ENCODE measurements around the gene LEO1. TPM values are rescaled to one million over a fixed set of nuclear protein-coding genes. Genes with fewer than 3 reads are reported as not detected.

LEO1 gene
- total and polyA plus RNA-seq, 2 of the 13 experiments (the other 11 are each of a cell fraction or from before 2014, with no cell fraction given) = 17.0 to 60.3 TPM

- TF ChIP-seq ETV5 (CRISPR knock-in tag; IDR thresholded peaks at IDR 0.05; ENCODE audit: borderline replicate concordance) = no peak
Observed at GRCh38 chr15:51982770-51983103, 11.2 kb upstream of the LEO1 start (continued).

GRCh38 chr15:51982013-51982769, 10.6 kb upstream of the LEO1 start:
- WGBS (ENCODE audit: low lambda C conversion rate) = 17% methylated on average over 7 of the region's 7 CpGs
- in situ Hi-C loops (cut with HindIII; ENCODE audit: extremely low pct_ligation_motif_present, low pct_unique_long_range_greater_than_20kb) = loop anchor here (5.0 kb wide), 2 partner anchors 95 to 160 kb away; no protein-coding TSS in a partner anchor
- peak overlapping the region; percentile 77 for H3K4me2 ChIP-seq (ENCODE audit: low read depth, low read length)
- FAIRE-seq (peak; percentile 91), ATAC-seq (peak; percentile 91), DNase-seq (ENCODE audit: low spot score) (peak; percentile 75)
- intact Hi-C loops (cut with micrococcal nuclease; ENCODE audit: unreplicated experiment) = loop anchor here (1.0 to 5.0 kb wide), 5 partner anchors 39 to 245 kb away; no protein-coding TSS in a partner anchor
- H3K9me3 ChIP-seq (ENCODE audit: low read length) = no peaks in the 10 kb centered on the region
- ChIA-PET POLR2A (interaction anchor here (1.0 to 2.8 kb wide), 6 partner anchors 11 to 152 kb away, joined by 3 to 48 read pairs (median 6); partner anchors contain the start of gene LEO1), CTCF (ENCODE audit: low intra/inter-chr PET ratio, low total read pairs) (interaction anchor here (1.0 to 1.7 kb wide), 3 partner anchors 11 to 97 kb away, joined by 3 to 6 read pairs (median 5); no protein-coding TSS in a partner anchor)
- peak overlapping the region; percentile 28 to 45 (median 38) for H3K4me3 ChIP-seq (replicated peaks in 1 of 3; ENCODE audit: insufficient read depth in 1 of 3, low read depth in 2 of 3, low read length in 3 of 3)
- H3K9ac ChIP-seq (ENCODE audit: insufficient read depth, low read depth, low read length) = peak overlapping the region; percentile 76
- peak overlapping the region; percentile 74 for H3K27ac ChIP-seq (ENCODE audit: extremely low read length, insufficient read depth, low read length)
- H2AFZ ChIP-seq (ENCODE audit: low read length) = peak overlapping the region; percentile 2
- TSS peak; percentile 97 for BruUV-seq (replicated peaks)
- H3K27me3 ChIP-seq (ENCODE audit: control insufficient read depth in 1 of 2, insufficient read depth in 2 of 2, low read length in 2 of 2) = no peaks in the 10 kb centered on the region
- H3K36me3 ChIP-seq (replicated peaks in 1 of 2; ENCODE audit: control insufficient read depth in 1 of 2, insufficient read depth in 2 of 2, low read length in 2 of 2) = no peaks in the 10 kb centered on the region
- H4K20me1 ChIP-seq (ENCODE audit: insufficient read depth, low read length) = no peaks in the 10 kb centered on the region
- peaks cover 40% of the 10 kb centered on the region for H3K4me1 ChIP-seq (ENCODE audit: insufficient read depth, low read length)
- H3K79me2 ChIP-seq (ENCODE audit: insufficient read depth, low read length) = no peaks in the 10 kb centered on the region
- TF ChIP-seq NR2F1 (CRISPR knock-in tag; IDR thresholded peaks at IDR 0.05) (no peak), ZBTB7A (CRISPR knock-in tag; IDR thresholded peaks at IDR 0.05) (no peak), REXO4 (CRISPR knock-in tag; IDR thresholded peaks at IDR 0.05; ENCODE audit: borderline replicate concordance) (no peak), HNRNPK (IDR thresholded peaks at IDR 0.05; ENCODE audit: low read depth, low read length, poor library complexity, severe bottlenecking) (no peak), STAT6 (CRISPR knock-in tag; IDR thresholded peaks at IDR 0.05; ENCODE audit: borderline replicate concordance) (peak; percentile 56; the same call in 1 of the 2 replicates), KAT8 (CRISPR knock-in tag; IDR thresholded peaks at IDR 0.05) (peak; percentile 40; the same call in 1 of the 2 replicates), ZNF512 (CRISPR knock-in tag; IDR thresholded peaks at IDR 0.05) (peak; percentile 49; the same call in 1 of the 2 replicates), ZNF354B (CRISPR knock-in tag; IDR thresholded peaks at IDR 0.05) (no peak), CEBPG (CRISPR knock-in tag; IDR thresholded peaks at IDR 0.05) (peak; percentile 65), HMG20B (CRISPR knock-in tag; conservative IDR thresholded peaks at IDR 0.05) (no peak), ZNF512B (CRISPR knock-in tag; IDR thresholded peaks at IDR 0.05; ENCODE audit: borderline replicate concordance) (no peak)

All from HepG2 (cell line).